Osteoblast (primary cell): ENCODE data around the gene ZNF536. TPM values are rescaled to one million over a fixed set of nuclear protein-coding genes. Genes with fewer than 3 reads are reported as not detected.

Source experiments
- DNase-seq: peaks from one replicate; pipeline ENCODE4 v3.0.0; 2011; ENCODE audit warnings: low spot score, mixed read lengths; ENCODE audit not compliant: insufficient read length; ENCODE audit errors: missing footprints
- H2AFZ ChIP-seq: 2 replicates; pipeline ENCODE4 v1.6.0; 2011; ENCODE audit warnings: mild to moderate bottlenecking, low read length
- H3K27ac ChIP-seq: 2 replicates; pipeline ENCODE4 v1.5.1; 2011; ENCODE audit warnings: mild to moderate bottlenecking, low read depth, low read length, moderate library complexity
- H3K27me3 ChIP-seq: 2 replicates; pipeline ENCODE4 v1.6.0; 2012; ENCODE audit warnings: mild to moderate bottlenecking, control low read depth, inconsistent platforms, low read length, moderate library complexity; ENCODE audit not compliant: insufficient read depth
- H3K36me3 ChIP-seq: 2 replicates; pipeline ENCODE4 v1.5.1; 2011; ENCODE audit warnings: mild to moderate bottlenecking, low read length, control low read depth, moderate library complexity; ENCODE audit not compliant: insufficient read depth
- H3K4me1 ChIP-seq: 2 replicates; pipeline ENCODE4 v1.5.1; 2011; ENCODE audit warnings: mild to moderate bottlenecking, low read length, control low read depth, moderate library complexity; ENCODE audit not compliant: insufficient read depth
- H3K4me2 ChIP-seq: 2 replicates; pipeline ENCODE4 v1.6.0; 2011; ENCODE audit warnings: mild to moderate bottlenecking, low read length; ENCODE audit not compliant: insufficient read depth
- H3K4me3 ChIP-seq: fragments of 200-600 bp; sonication (generic); 3 replicates; pipeline ENCODE4 v1.5.1; 2012; ENCODE audit warnings: mild to moderate bottlenecking, low read length, inconsistent platforms; ENCODE audit not compliant: insufficient read depth
- H3K79me2 ChIP-seq: 2 replicates; pipeline ENCODE4 v1.6.0; 2012; ENCODE audit warnings: mild to moderate bottlenecking, low read length, control low read depth, inconsistent platforms; ENCODE audit not compliant: insufficient read depth
- H3K9me3 ChIP-seq: 2 replicates; pipeline ENCODE4 v1.5.1; 2011; ENCODE audit warnings: low read depth, low read length, control low read depth
- H4K20me1 ChIP-seq: 2 replicates; pipeline ENCODE4 v1.6.0; 2012; ENCODE audit warnings: mild to moderate bottlenecking, low read length, control low read depth; ENCODE audit not compliant: insufficient read depth
- total RNA-seq: library from RNA; depleted of rRNA; stranded (reverse); fragments of >200 nt; gene quantifications from 2 replicates; pipeline ENCODE4 v1.2.3, GENCODE V29; 2012
- TF ChIP-seq, protein P1 (sequence below): IDR thresholded peaks from 2 replicates; pipeline ENCODE4 v1.5.1; 2011; ENCODE audit warnings: mild to moderate bottlenecking, low read depth, low read length, moderate library complexity; ENCODE audit errors: extremely low read depth

ZNF536 gene
- total RNA-seq, 1 donor: not detected

DNA sequence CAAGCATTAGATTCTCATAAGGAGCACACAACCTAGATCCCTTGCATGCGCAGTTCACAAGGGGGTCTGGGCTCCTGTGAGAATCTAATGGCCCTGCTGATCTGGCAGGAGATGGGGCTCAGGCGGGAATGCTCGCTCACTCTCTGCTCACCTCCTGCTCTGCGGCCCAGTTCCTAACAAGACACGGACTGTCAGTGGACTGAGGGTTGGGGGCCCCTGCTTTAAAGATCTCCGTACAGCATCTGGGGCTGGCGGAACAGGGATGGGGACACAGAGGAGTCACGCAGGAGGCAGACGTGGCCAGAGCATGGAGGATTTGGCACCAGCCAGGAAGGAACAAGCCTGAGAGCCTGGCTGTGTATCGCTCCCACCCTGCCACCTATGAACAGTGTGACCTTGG, 37.3 kb upstream of the ZNF536 start:
- no peaks in the 10 kb centered on the region for H3K79me2 ChIP-seq
- no peaks in the 10 kb centered on the region for H3K9me3 ChIP-seq
- no peak overlapping the region for H3K27ac ChIP-seq
- no peaks in the 10 kb centered on the region for H3K4me1 ChIP-seq
- H3K4me3 ChIP-seq: no peak overlapping the region
- H3K27me3 ChIP-seq: no peaks in the 10 kb centered on the region
- DNase-seq: no peak
- no peaks in the 10 kb centered on the region for H3K36me3 ChIP-seq
- no peak overlapping the region for H2AFZ ChIP-seq
- no peak overlapping the region for H3K4me2 ChIP-seq
- no peaks in the 10 kb centered on the region for H4K20me1 ChIP-seq
- TF ChIP-seq, protein P1, sequence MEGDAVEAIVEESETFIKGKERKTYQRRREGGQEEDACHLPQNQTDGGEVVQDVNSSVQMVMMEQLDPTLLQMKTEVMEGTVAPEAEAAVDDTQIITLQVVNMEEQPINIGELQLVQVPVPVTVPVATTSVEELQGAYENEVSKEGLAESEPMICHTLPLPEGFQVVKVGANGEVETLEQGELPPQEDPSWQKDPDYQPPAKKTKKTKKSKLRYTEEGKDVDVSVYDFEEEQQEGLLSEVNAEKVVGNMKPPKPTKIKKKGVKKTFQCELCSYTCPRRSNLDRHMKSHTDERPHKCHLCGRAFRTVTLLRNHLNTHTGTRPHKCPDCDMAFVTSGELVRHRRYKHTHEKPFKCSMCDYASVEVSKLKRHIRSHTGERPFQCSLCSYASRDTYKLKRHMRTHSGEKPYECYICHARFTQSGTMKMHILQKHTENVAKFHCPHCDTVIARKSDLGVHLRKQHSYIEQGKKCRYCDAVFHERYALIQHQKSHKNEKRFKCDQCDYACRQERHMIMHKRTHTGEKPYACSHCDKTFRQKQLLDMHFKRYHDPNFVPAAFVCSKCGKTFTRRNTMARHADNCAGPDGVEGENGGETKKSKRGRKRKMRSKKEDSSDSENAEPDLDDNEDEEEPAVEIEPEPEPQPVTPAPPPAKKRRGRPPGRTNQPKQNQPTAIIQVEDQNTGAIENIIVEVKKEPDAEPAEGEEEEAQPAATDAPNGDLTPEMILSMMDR: no peak

DNA sequence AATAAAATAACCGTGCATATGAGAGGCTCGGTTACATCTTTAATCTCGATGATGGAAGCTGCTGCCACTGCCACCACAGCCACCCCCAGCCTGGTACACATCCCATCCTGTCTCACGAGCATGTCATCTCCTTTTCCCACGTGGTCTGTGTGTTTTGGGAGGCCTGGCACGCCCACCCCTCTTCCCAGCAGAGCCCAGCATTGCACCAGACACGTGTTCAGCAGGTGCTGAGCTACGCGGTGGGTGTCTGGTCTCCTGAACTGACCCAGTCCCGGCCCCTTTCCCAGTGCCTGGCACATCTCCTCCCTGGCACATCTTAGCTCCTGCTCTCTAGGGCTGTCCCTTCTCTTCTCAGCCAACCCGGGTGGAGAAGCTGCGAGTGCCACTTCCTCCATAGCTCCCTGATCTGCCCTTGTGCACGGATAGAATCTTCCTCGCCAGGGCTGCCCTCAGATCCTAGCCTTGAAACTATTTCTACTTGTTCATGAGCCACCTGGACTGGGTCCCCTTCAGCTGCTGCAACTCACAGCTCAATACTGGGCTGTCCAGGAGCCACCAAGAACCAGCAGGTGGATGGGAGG, 36.8 kb upstream of the ZNF536 start:
- TF ChIP-seq, protein P1: no peak
- no peaks in the 10 kb centered on the region for H3K27me3 ChIP-seq

DNA sequence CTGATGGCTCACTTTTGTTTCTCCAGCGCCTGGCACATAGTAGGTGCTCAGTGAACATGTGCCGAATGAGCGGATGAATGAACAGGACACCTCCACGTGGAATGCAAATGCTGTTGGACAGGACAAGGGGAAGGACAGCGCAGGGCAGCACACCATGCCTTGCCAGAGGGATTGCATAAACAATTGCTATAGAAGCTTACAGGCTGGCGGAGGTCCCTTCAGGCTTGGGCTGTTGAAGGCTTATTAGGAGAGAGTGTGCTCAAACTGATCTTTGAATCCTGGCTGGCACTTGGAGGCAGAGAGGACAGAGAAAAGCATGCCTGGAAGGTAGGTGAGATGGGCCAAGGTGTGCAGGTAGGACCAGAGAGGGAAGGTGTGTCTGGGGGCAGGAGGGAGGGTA, 35.9 kb upstream of the ZNF536 start:
- DNase-seq: no peak
- H4K20me1 ChIP-seq: no peaks in the 10 kb centered on the region
- no peak overlapping the region for H3K4me2 ChIP-seq
- H3K36me3 ChIP-seq: no peaks in the 10 kb centered on the region
- H3K79me2 ChIP-seq: no peaks in the 10 kb centered on the region
- no peak overlapping the region for H3K27ac ChIP-seq
- H3K4me3 ChIP-seq: no peak overlapping the region
- H3K27me3 ChIP-seq: no peaks in the 10 kb centered on the region
- H2AFZ ChIP-seq: no peak overlapping the region
- H3K9me3 ChIP-seq: no peaks in the 10 kb centered on the region
- no peaks in the 10 kb centered on the region for H3K4me1 ChIP-seq
- TF ChIP-seq, protein P1: no peak

More for the DNA sequence above, 36.8 kb upstream of the ZNF536 start:
- H3K4me2 ChIP-seq: no peak overlapping the region
- H3K4me3 ChIP-seq: no peak overlapping the region
- no peaks in the 10 kb centered on the region for H3K4me1 ChIP-seq
- H3K9me3 ChIP-seq: no peaks in the 10 kb centered on the region
- no peaks in the 10 kb centered on the region for H3K79me2 ChIP-seq
- H2AFZ ChIP-seq: no peak overlapping the region
- no peaks in the 10 kb centered on the region for H4K20me1 ChIP-seq
- no peak overlapping the region for H3K27ac ChIP-seq
- no peaks in the 10 kb centered on the region for H3K36me3 ChIP-seq
- no peak for DNase-seq

DNA sequence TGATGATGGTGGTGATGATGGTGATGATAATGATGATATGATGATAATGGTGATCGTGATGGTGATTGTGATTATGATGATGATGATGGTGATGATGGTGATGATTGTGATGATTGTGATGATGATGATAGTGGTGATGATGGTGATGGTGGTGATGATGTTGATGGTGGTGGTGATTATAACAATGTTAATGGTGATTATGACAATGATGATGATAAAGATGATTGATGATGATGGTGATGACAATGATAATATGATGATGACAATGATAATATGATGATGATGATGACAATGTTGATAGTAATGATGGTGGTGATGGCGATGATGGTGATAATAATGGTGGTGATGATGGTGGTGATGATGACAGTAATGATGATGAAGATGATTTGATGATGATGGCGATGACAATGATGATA, 34.1 kb upstream of the ZNF536 start:
- no peaks in the 10 kb centered on the region for H3K9me3 ChIP-seq
- H3K27me3 ChIP-seq: no peaks in the 10 kb centered on the region
- no peak for DNase-seq
- no peaks in the 10 kb centered on the region for H3K36me3 ChIP-seq
- H2AFZ ChIP-seq: no peak overlapping the region
- no peaks in the 10 kb centered on the region for H4K20me1 ChIP-seq
- H3K79me2 ChIP-seq: no peaks in the 10 kb centered on the region
- H3K4me1 ChIP-seq: no peaks in the 10 kb centered on the region
- TF ChIP-seq, protein P1: no peak
- no peak overlapping the region for H3K4me3 ChIP-seq
- H3K27ac ChIP-seq: no peak overlapping the region
- no peak overlapping the region for H3K4me2 ChIP-seq
